Activated T-cell treated with anti-CD3 and anti-CD28 coated beads, Interleukin-2, amount 50 U/mL, for 4 hours (primary cell): ENCODE measurements around the gene ZSCAN5A. TPM values are rescaled to one million over a fixed set of nuclear protein-coding genes. Genes with fewer than 3 reads are reported as not detected.
"Not testable (repeated sequence)": the region's sequence is repeated elsewhere in the genome, so short reads cannot be mapped to it uniquely, and the experiment has no call there.

Experiments
- ATAC-seq, 2 donors: fragments of 200-7000 bp; cut with Tn5 transposase; one replicate each; pipeline ENCODE4 v1.10.0; 2021
- DNase-seq: peaks from one replicate; pipeline ENCODE4 v3.0.0-alpha.2; 2020
- H3K27me3 Mint-ChIP-seq: one replicate; pipeline ENCODE4 v1.8.0; 2021; ENCODE audit warnings: low read depth, mixed read lengths
- H3K36me3 Mint-ChIP-seq: one replicate; pipeline ENCODE4 v1.8.0; 2022; ENCODE audit warnings: mixed read lengths; ENCODE audit not compliant: insufficient read depth
- H3K4me1 Mint-ChIP-seq: one replicate; pipeline ENCODE4 v1.8.0; 2021; ENCODE audit warnings: low read depth, mixed read lengths
- H3K4me3 Mint-ChIP-seq: one replicate; pipeline ENCODE4 v1.8.0; 2021; ENCODE audit warnings: mild to moderate bottlenecking, moderate library complexity, mixed read lengths
- H3K9me3 Mint-ChIP-seq: one replicate; pipeline ENCODE4 v1.8.0; 2021; ENCODE audit warnings: mixed read lengths
- total RNA-seq, 3 donors: library from RNA; stranded (reverse); gene quantifications; one replicate each; pipeline ENCODE4 v1.2.1, GENCODE V29; 2021

ZSCAN5A gene
- total RNA-seq, 3 donors from 2014 or later: 9.6 to 14.7 (median 13.6) TPM

DNA sequence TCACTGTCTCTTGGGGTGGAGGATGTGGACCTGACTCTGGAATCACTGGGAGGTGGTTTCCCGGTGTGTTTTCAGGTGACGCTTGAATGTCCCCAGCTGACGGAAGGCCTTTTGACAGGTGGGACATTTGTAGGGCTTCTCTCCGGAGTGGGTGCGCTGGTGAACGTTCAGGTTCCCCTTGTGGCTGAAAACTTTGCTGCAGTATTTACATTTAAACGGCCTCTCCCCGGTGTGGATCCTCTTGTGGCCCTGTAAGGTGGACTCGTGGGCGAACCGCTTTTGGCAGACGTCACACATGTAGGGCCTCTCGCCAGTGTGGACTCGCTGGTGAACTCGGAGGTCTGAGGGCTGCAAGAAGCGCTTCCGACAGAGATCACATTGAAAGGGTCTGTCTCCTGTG lies 124.9 kb downstream of the ZSCAN5A start:
- no peak for DNase-seq
- Mint-ChIP-seq H3K36me3 (no peaks in the 10 kb centered on the region), H3K4me1 (peaks cover 2% of the 10 kb centered on the region), H3K27me3 (peaks cover 15% of the 10 kb centered on the region), H3K4me3 (no peak overlapping the region), H3K9me3 (no peaks in the 10 kb centered on the region)
- no peak for ATAC-seq

DNA sequence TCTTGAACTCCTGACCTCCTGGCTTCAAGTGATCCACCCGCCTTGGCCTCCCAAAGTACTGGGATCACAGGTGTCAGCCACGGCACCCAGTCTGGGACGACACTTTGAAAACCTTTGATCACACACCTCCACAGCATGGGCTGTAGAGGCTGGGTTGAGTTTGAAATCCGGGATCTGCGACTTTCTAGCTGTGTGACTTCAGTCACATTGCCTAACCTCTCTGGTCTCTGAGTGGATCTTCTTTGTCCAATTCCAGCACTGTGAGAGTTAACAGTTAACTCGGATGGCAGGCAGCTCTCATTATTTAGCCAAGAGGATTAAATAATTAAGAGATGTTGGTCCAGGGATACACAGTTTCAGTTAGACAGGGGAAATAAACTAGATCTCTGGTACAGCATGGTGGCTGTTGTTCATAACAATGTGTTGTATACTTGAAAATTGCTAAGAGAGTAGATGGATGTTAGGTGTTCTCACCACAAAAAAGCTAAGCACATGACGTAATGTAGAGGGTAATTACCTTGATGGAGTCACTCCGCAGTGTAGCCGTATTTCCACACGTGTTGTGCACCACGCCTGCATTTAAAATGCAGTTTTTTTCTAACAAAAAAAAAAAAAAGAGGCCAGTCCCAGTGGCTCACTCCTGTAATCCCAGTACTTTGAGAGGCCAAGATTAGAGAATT lies 136.9 kb downstream of the ZSCAN5A start:
- H3K4me1 Mint-ChIP-seq: no peaks in the 10 kb centered on the region
- no peaks in the 10 kb centered on the region for H3K36me3 Mint-ChIP-seq
- peaks cover 2% of the 10 kb centered on the region for H3K27me3 Mint-ChIP-seq
- DNase-seq: no peak
- no peak for ATAC-seq
- H3K4me3 Mint-ChIP-seq: no peak overlapping the region
- H3K9me3 Mint-ChIP-seq: no peaks in the 10 kb centered on the region

DNA sequence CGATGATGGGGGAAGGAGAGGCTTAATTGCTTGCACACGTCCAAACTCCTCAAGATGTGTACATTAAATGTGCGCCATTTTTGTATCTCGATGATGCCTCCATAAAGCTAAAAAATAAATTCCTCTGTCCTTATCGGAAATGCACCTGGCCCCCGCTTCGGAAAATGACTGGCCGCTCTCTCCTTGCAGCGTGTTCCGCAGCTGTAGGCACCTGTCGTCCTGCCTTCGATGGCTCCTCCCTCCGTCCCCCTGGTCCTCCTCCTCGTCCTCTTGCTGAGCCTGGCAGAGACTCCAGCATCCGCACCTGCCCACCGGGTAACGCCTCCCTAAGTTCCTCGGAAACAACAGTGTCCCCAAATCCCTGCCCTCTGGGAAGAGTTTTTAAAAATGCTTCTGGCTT lies 137.8 kb downstream of the ZSCAN5A start:
- ATAC-seq (no peak), DNase-seq (no peak)
- H3K9me3 Mint-ChIP-seq: no peaks in the 10 kb centered on the region
- no peaks in the 10 kb centered on the region for H3K4me1 Mint-ChIP-seq
- peaks cover 2% of the 10 kb centered on the region for H3K27me3 Mint-ChIP-seq
- no peaks in the 10 kb centered on the region for H3K36me3 Mint-ChIP-seq
- H3K4me3 Mint-ChIP-seq: no peak overlapping the region

DNA sequence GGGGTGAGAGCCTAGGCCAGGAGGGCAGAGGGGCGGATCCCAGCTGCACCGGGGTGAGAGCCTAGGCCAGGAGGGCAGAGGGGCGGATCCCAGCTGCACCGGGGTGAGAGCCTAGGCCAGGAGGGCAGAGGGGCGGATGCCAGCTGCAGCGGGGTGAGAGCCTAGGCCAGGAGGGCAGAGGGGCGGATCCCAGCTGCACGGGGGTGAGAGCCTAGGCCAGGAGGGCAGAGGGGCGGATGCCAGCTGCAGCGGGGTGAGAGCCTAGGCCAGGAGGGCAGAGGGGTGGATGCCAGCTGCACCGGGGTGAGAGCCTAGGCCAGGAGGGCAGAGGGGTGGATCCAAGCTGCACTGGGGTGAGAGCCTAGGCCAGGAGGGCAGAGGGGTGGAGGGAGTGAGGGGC lies 138.3 kb downstream of the ZSCAN5A start:
- H3K27me3 Mint-ChIP-seq, H3K9me3 Mint-ChIP-seq, DNase-seq, ATAC-seq, H3K36me3 Mint-ChIP-seq, H3K4me3 Mint-ChIP-seq, H3K4me1 Mint-ChIP-seq: not testable (repeated sequence)

DNA sequence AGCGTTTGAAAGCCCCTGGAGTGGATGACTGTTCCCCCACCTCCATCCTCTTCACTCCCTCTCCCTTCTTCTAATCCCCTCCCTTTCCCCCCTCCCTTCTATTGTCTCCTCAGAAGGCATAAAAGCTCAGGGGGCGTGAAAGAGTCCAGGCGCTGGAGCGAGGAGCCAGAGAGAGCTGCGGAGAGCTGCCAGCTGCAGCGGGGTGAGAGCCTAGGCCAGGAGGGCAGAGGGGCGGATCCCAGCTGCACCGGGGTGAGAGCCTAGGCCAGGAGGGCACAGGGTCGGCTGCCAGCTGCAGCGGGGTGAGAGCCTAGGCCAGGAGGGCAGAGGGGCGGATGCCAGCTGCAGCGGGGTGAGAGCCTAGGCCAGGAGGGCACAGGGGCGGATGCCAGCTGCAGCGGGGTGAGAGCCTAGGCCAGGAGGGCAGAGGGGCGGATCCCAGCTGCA lies 138.8 kb downstream of the ZSCAN5A start, which contains the start of gene GALP:
GALP (plus strand) TSS at position 148 of the 447 bp plus-strand sequence. CDS start 1,101 bp downstream, outside the sequence.
- not testable (repeated sequence) for H3K27me3 Mint-ChIP-seq, H3K9me3 Mint-ChIP-seq, ATAC-seq, H3K4me1 Mint-ChIP-seq, DNase-seq, H3K4me3 Mint-ChIP-seq, H3K36me3 Mint-ChIP-seq

DNA sequence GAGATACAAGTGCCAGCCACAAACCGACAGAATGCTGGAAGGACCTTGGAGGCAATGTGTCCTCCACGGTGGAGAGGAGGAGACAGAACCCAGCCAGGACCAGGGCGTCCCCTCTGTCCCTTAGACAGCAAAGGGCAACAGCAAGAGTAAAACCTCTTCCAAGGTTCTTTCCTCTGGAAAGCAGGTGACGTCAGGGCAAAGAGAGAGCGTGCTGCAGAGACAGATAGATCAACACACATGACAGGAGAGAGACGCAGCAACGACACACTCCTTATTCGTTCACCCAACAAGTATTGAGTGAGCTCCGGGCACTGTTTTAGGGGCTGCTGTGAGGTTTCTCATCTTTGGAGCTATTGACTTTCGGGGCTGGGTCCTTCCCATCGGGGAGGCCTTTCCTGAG lies 140.1 kb downstream of the ZSCAN5A start:
- peaks cover 3% of the 10 kb centered on the region for H3K4me1 Mint-ChIP-seq
- H3K4me3 Mint-ChIP-seq: no peak overlapping the region
- ATAC-seq (no peak), DNase-seq (no peak)
- H3K9me3 Mint-ChIP-seq: no peaks in the 10 kb centered on the region
- peaks cover 4% of the 10 kb centered on the region for H3K27me3 Mint-ChIP-seq
- H3K36me3 Mint-ChIP-seq: no peaks in the 10 kb centered on the region

DNA sequence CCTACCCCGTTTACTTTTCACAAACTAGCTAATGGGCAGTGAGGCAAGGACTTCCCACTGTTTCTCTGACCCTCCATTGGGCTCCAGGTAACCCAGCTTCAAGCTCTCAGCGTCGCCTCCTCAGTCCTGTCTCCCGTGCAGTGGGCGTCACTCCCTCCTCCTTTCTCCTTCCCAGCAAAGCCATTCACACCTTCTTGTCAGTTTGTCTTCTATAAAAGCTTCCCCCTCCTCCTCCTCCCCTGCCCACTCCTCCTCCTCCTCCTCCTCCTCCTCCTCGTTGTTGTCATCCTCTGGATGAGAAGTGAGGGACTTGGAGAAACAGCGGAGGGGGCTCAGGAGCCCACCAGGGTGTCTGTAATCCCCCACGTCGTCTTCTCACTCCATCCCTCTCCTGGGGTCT lies 140.6 kb downstream of the ZSCAN5A start:
- Mint-ChIP-seq H3K9me3 (no peaks in the 10 kb centered on the region), H3K36me3 (no peaks in the 10 kb centered on the region), H3K4me1 (peaks cover 3% of the 10 kb centered on the region), H3K27me3 (peaks cover 4% of the 10 kb centered on the region), H3K4me3 (no peak overlapping the region)
- ATAC-seq: no peak
- no peak for DNase-seq

Other genes starting within 250 kb of the ZSCAN5A start
- gene ZNF787, start 193.5 kb downstream of the ZSCAN5A start, total RNA-seq: 10 to 100 TPM; 41.5 to 45.8 (median 42.2) TPM
- gene ZNF444, start 173.6 kb downstream of the ZSCAN5A start, total RNA-seq: 10 to 100 TPM; 42.0 to 45.5 (median 44.9) TPM
- gene GALP, start 138.8 kb downstream of the ZSCAN5A start, total RNA-seq: not detected
- not detected for gene ZSCAN5B, start 117.1 kb downstream of the ZSCAN5A start, total RNA-seq
- gene ZSCAN5C, start 112.6 kb downstream of the ZSCAN5A start, total RNA-seq: not detected
- gene EDDM13, start 42.1 kb downstream of the ZSCAN5A start, total RNA-seq: under 1 TPM; 0.46 to 0.98 (median 0.91) TPM
- gene ZNF582, start 78.7 kb upstream of the ZSCAN5A start, total RNA-seq: 1 to 10 TPM; 1.7 to 1.9 (median 1.9) TPM
- gene ZNF583, start 89.5 kb upstream of the ZSCAN5A start, total RNA-seq: 1 to 10 TPM; 3.4 to 5.0 (median 4.7) TPM
- gene ZNF667, start 162.5 kb upstream of the ZSCAN5A start, total RNA-seq: 1 to 10 TPM in 1 of 3 donors, under 1 TPM in 2; 0.82 to 1.7 (median 0.92) TPM
- under 1 TPM; 0.23 to 0.40 (median 0.33) TPM for gene ZNF471, start 193.0 kb upstream of the ZSCAN5A start, total RNA-seq
- gene ZFP28, start 224.1 kb upstream of the ZSCAN5A start, total RNA-seq: 1 to 10 TPM; 1.1 to 2.3 (median 1.4) TPM